ENCODE data around the gene DHRS1. TPM values are rescaled to one million over a fixed set of nuclear protein-coding genes. Genes with fewer than 3 reads are reported as not detected.
A peak's percentile ranks its signal among the peaks of the same experiment; 100 is the strongest.

Gene DHRS1
- polyA plus RNA-seq, 2 of the 4 experiments (the other 2 are of a cell fraction): 15.1 to 17.4 TPM

DNA sequence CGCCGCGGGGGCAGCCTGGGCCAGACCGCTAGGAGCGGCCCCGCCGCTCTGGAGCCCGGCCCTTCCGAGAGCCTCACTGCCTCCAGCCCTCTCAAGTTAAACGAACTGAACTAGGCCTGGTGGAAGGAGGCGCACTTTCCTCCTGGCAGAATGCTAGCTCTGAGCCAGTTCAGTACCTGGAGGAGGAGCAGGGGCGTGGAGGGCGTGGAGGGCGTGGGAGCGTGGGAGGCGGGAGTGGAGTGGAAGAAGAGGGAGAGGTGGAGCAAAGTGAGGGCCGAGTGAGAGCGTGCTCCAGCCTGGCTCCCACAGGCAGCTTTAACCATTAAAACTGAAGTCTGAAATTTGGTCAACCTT, 17.0 kb upstream of the DHRS1 start:
- no peaks in the 10 kb centered on the region for H3K9me3 ChIP-seq
- no peak overlapping the region for H3K27ac ChIP-seq
- H3K4me1 ChIP-seq: peaks cover 11% of the 10 kb centered on the region
- ChIA-PET CTCF (interaction anchor here (0.6 to 46.6 kb wide), 7 partner anchors 9 to 113 kb away, joined by 3 to 1142 read pairs (median 5); partner anchors contain the start of genes ADCY4, CBLN3, CIDEB and DHRS1), POLR2A (no interaction called here)
- no peak overlapping the region for H3K4me2 ChIP-seq
- no peak for DNase-seq (ENCODE audit: low read depth in 1 of 2, low spot score in 1 of 2)
- 86% methylated on average over 9 of the region's 18 CpGs for WGBS (ENCODE audit: missing lambda C conversion rate)
- no peak overlapping the region for H3K4me3 ChIP-seq
- no peak for ATAC-seq
- FAIRE-seq: no peak
- TF ChIP-seq JUN (IDR thresholded peaks at IDR 0.05) (0 out of 5 replicates have a peak, but pooled peaks of 1 of the 2 experiments have one; percentile 22), ZNF302 (CRISPR knock-in tag; IDR thresholded peaks at IDR 0.05) (no peak), SMC3 (IDR thresholded peaks at IDR 0.05) (no peak), MAZ (IDR thresholded peaks at IDR 0.05; ENCODE audit: borderline replicate concordance, low read depth, low read length) (no peak)

DNA sequence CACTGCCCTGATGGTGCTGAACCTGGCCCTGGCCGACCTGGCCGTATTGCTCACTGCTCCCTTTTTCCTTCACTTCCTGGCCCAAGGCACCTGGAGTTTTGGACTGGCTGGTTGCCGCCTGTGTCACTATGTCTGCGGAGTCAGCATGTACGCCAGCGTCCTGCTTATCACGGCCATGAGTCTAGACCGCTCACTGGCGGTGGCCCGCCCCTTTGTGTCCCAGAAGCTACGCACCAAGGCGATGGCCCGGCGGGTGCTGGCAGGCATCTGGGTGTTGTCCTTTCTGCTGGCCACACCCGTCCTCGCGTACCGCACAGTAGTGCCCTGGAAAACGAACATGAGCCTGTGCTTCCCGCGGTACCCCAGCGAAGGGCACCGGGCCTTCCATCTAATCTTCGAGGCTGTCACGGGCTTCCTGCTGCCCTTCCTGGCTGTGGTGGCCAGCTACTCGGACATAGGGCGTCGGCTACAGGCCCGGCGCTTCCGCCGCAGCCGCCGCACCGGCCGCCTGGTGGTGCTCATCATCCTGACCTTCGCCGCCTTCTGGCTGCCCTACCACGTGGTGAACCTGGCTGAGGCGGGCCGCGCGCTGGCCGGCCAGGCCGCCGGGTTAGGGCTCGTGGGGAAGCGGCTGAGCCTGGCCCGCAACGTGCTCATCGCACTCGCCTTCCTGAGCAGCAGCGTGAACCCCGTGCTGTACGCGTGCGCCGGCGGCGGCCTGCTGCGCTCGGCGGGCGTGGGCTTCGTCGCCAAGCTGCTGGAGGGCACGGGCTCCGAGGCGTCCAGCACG, 16.4 kb upstream of the DHRS1 start:
- no peaks in the 10 kb centered on the region for H3K9me3 ChIP-seq
- 94% methylated on average over 53 of the region's 70 CpGs for WGBS (ENCODE audit: missing lambda C conversion rate)
- FAIRE-seq (no peak), ATAC-seq (no peak), DNase-seq (ENCODE audit: low read depth in 1 of 2, low spot score in 1 of 2) (no peak)
- ChIA-PET POLR2A (no interaction called here), CTCF (interaction anchor here (0.6 to 46.6 kb wide), 7 partner anchors 8 to 114 kb away, joined by 3 to 1142 read pairs (median 5); partner anchors contain the start of genes ADCY4, CBLN3, CIDEB and DHRS1)
- no peak overlapping the region for H3K27ac ChIP-seq
- H3K4me3 ChIP-seq: no peak overlapping the region
- TF ChIP-seq CBX2 (IDR thresholded peaks at IDR 0.05; ENCODE audit: borderline replicate concordance, low read depth) (no peak), EP300 (IDR thresholded peaks at IDR 0.05) (no peak), E2F6 (IDR thresholded peaks at IDR 0.05; ENCODE audit: borderline replicate concordance, low read depth) (no peak), JUN (IDR thresholded peaks at IDR 0.05) (no peak)
- H3K4me2 ChIP-seq: no peak overlapping the region
- H3K4me1 ChIP-seq: peaks cover 11% of the 10 kb centered on the region

- no peak overlapping the region for H3K27ac ChIP-seq
- no peak overlapping the region for H3K4me2 ChIP-seq
- H3K9me3 ChIP-seq: no peaks in the 10 kb centered on the region
- ATAC-seq (no peak), FAIRE-seq (no peak), DNase-seq (ENCODE audit: low read depth in 1 of 2, low spot score in 1 of 2) (no peak)
- CTCF ChIA-PET: interaction anchor here (1.8 to 46.6 kb wide), 4 partner anchors 7 to 115 kb away, joined by 7 to 1142 read pairs (median 130); partner anchors contain the start of genes CBLN3, CIDEB, DHRS1 and KHNYN
- peaks cover 11% of the 10 kb centered on the region for H3K4me1 ChIP-seq
- WGBS (ENCODE audit: missing lambda C conversion rate): 89% methylated on average over 10 of the region's 10 CpGs
- POLR2A ChIA-PET: no interaction called here
- TF ChIP-seq JUN (IDR thresholded peaks at IDR 0.05) (peak in 1 of 2 experiments; percentile 15; a peak in 1 of 5 replicates), ESRRA (IDR thresholded peaks at IDR 0.05; ENCODE audit: borderline replicate concordance, low read length) (no peak)
- H3K4me3 ChIP-seq: no peak overlapping the region
These were observed 15.7 kb upstream of the DHRS1 start for GRCh38 chr14:24315243-24315806.

GRCh38 chr14:24314377-24315193, 15.0 kb upstream of the DHRS1 start:
- Histone ChIP-seq H3K27ac (no peak overlapping the region), H3K4me2 (no peak overlapping the region), H3K4me3 (no peak overlapping the region), H3K9me3 (no peaks in the 10 kb centered on the region), H3K4me1 (peaks cover 11% of the 10 kb centered on the region)
- ChIA-PET CTCF (interaction anchor here (0.5 to 46.6 kb wide), 5 partner anchors 10 to 210 kb away, joined by 3 to 1142 read pairs (median 135); partner anchors contain the start of genes CBLN3, DHRS1, KHNYN and NOP9), POLR2A (no interaction called here)
- FAIRE-seq: no peak
- TF ChIP-seq RARB (CRISPR knock-in tag; IDR thresholded peaks at IDR 0.05) (no peak), POLR2A (IDR thresholded peaks at IDR 0.05; ENCODE audit: low read length) (no peak), E2F6 (IDR thresholded peaks at IDR 0.05; ENCODE audit: borderline replicate concordance, low read depth) (no peak), HOXB5 (CRISPR knock-in tag; IDR thresholded peaks at IDR 0.05) (no peak), JUN (IDR thresholded peaks at IDR 0.05) (no peak)
- TF ChIP-seq, protein P1, sequence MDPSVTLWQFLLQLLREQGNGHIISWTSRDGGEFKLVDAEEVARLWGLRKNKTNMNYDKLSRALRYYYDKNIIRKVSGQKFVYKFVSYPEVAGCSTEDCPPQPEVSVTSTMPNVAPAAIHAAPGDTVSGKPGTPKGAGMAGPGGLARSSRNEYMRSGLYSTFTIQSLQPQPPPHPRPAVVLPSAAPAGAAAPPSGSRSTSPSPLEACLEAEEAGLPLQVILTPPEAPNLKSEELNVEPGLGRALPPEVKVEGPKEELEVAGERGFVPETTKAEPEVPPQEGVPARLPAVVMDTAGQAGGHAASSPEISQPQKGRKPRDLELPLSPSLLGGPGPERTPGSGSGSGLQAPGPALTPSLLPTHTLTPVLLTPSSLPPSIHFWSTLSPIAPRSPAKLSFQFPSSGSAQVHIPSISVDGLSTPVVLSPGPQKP (IDR thresholded peaks at IDR 0.05; ENCODE audit: low read depth, low read length): no peak
- TF ChIP-seq, protein P2, sequence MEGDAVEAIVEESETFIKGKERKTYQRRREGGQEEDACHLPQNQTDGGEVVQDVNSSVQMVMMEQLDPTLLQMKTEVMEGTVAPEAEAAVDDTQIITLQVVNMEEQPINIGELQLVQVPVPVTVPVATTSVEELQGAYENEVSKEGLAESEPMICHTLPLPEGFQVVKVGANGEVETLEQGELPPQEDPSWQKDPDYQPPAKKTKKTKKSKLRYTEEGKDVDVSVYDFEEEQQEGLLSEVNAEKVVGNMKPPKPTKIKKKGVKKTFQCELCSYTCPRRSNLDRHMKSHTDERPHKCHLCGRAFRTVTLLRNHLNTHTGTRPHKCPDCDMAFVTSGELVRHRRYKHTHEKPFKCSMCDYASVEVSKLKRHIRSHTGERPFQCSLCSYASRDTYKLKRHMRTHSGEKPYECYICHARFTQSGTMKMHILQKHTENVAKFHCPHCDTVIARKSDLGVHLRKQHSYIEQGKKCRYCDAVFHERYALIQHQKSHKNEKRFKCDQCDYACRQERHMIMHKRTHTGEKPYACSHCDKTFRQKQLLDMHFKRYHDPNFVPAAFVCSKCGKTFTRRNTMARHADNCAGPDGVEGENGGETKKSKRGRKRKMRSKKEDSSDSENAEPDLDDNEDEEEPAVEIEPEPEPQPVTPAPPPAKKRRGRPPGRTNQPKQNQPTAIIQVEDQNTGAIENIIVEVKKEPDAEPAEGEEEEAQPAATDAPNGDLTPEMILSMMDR (IDR thresholded peaks at IDR 0.05): no peak
- no peak for DNase-seq (ENCODE audit: low read depth in 1 of 2, low spot score in 1 of 2)
- 88% methylated on average over 5 of the region's 5 CpGs for WGBS (ENCODE audit: missing lambda C conversion rate)
- no peak for ATAC-seq

All from A549 (cell line).